BLaER1 treated with 17β-estradiol and CSF1 and Interleukin-3, amounts not matched to agents 10 nM and 100 nM (cell line): ENCODE measurements around the gene ANXA1.

Source experiments
- H3K27ac ChIP-seq, 11 experiments: shearing (Covaris generic); formaldehyde crosslinking; 2 replicates each; pipeline ENCODE4 v1.8.1; 2022
- H3K27me3 ChIP-seq, 11 experiments: shearing (Covaris generic); formaldehyde crosslinking; 2 replicates each; pipeline ENCODE4 v1.8.1; 2022
- H3K36me3 ChIP-seq, 11 experiments: shearing (Covaris generic); formaldehyde crosslinking; 2 replicates each; pipeline ENCODE4 v1.8.1; 2022
- H3K4me1 ChIP-seq, 10 experiments: shearing (Covaris generic); formaldehyde crosslinking; 2 replicates each; pipeline ENCODE4 v1.8.1; 2022
- H3K4me2 ChIP-seq, 11 experiments: shearing (Covaris generic); formaldehyde crosslinking; 2 replicates each; pipeline ENCODE4 v1.8.1; 2022
- H3K4me3 ChIP-seq, 10 experiments: shearing (Covaris generic); formaldehyde crosslinking; 2 replicates each; pipeline ENCODE4 v1.8.1; 2022
- H3K9ac ChIP-seq, 11 experiments: shearing (Covaris generic); formaldehyde crosslinking; 2 replicates each; pipeline ENCODE4 v1.8.1; 2022
- H3K9me3 ChIP-seq, 11 experiments: shearing (Covaris generic); formaldehyde crosslinking; replicated peaks in 1 of 11; 2 replicates each; pipeline ENCODE4 v1.8.1; 2022
- H4K20me1 ChIP-seq, 11 experiments: shearing (Covaris generic); formaldehyde crosslinking; 2 replicates each; pipeline ENCODE4 v1.8.1; 2022
- Cebpa-rat ChIP-seq, 11 experiments: shearing (Covaris generic); IDR thresholded peaks; 2 replicates each; pipeline ENCODE4 v1.8.1; 2022

ANXA1 gene

DNA sequence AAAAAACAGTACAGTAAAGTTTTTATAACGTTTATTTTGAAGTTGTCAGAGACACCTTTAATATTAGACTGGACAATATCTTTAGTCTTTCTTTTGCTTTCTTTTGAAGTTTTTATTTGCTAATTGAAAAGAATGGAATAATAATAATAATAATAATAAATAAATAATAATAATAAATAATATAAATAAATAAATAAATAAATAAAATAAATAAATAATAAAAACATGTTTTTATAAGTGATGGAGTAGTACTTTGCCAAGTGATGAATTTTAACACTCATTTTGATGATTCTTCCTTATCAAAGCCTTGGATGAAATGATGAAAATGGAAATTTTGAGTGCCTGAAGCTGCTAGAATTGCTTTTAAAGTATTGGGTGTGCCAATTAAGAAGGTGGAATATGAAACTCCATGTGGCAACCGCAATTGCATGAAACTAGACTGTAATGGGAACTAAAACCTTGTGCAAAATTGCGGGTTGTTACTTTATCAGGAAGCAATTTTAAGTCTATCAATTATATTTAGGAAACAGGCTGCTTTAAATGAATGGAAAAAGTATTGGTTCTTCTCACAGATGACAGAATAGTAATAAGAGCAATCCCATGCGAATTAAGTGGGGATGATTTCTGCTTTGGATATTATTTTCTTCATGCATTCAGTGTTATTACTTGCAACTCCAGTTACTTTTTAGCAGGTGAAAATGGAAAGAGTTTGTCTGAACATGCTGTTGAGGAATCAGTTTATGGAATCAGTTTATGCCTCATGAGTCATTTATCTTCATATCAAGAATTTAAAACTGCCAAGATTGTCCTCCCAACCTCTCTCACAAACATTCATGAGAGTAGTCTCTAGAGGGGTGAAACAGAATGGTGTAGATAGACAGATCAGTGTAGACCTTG lies 4.6 kb downstream of the ANXA1 start:
- Histone ChIP-seq H3K27me3 (no peaks in the 10 kb centered on the region), H3K27ac (no peak overlapping the region; a peak in 1 of 22 replicates)

DNA sequence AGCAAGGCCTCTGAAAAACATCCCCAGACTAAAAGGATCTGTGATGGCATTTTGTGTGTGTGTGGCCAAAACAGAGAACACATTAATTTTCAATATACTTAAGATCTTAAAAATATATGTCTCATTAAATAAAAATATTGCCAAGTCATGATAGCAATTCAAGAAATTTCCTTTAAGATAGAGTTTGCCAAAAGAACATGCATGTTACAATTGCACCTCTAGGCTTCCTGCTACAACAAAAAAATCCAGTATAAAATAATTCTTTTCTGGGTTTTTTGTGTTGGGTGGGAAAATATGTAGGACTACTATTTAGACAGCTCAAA lies 5.2 kb downstream of the ANXA1 start:
- peaks cover 0 to 9% (median 0%) of the 10 kb centered on the region in 11 experiments; a peak in 4 of 22 replicates for H3K9me3 ChIP-seq
- no peak overlapping the region for H3K9ac ChIP-seq
- peaks cover 0 to 69% (median 0%) of the 10 kb centered on the region in 11 experiments; a peak in 7 of 22 replicates for H4K20me1 ChIP-seq
- peaks cover 0 to 51% (median 31%) of the 10 kb centered on the region in 10 experiments; a peak in 14 of 20 replicates for H3K4me1 ChIP-seq
- TF ChIP-seq Cebpa-rat (IDR thresholded peaks at IDR 0.05) = no peak
- H3K4me2 ChIP-seq = peak overlapping the region in 5 of 11 experiments; percentile 25 to 68 (median 57); a peak in 8 of 22 replicates
- peaks cover 0 to 78% (median 32%) of the 10 kb centered on the region in 11 experiments; a peak in 12 of 22 replicates for H3K36me3 ChIP-seq
- H3K4me3 ChIP-seq = no peak overlapping the region
- no peak overlapping the region; a peak in 1 of 22 replicates for H3K27ac ChIP-seq
- H3K27me3 ChIP-seq = no peaks in the 10 kb centered on the region

More for the DNA sequence above, 4.6 kb downstream of the ANXA1 start:
- peaks cover 0 to 72% (median 26%) of the 10 kb centered on the region in 11 experiments; a peak in 12 of 22 replicates for H3K36me3 ChIP-seq
- H4K20me1 ChIP-seq = peaks cover 0 to 64% (median 0%) of the 10 kb centered on the region in 11 experiments; a peak in 7 of 22 replicates
- H3K9ac ChIP-seq = no peak overlapping the region
- TF ChIP-seq Cebpa-rat (IDR thresholded peaks at IDR 0.05) = no peak
- H3K9me3 ChIP-seq = peaks cover 0 to 9% (median 0%) of the 10 kb centered on the region in 11 experiments; a peak in 4 of 22 replicates
- H3K4me3 ChIP-seq = no peak overlapping the region
- H3K4me1 ChIP-seq = peaks cover 0 to 54% (median 36%) of the 10 kb centered on the region in 10 experiments; a peak in 14 of 20 replicates
- H3K4me2 ChIP-seq = peak overlapping the region in 5 of 11 experiments; percentile 25 to 96 (median 66); a peak in 9 of 22 replicates

DNA sequence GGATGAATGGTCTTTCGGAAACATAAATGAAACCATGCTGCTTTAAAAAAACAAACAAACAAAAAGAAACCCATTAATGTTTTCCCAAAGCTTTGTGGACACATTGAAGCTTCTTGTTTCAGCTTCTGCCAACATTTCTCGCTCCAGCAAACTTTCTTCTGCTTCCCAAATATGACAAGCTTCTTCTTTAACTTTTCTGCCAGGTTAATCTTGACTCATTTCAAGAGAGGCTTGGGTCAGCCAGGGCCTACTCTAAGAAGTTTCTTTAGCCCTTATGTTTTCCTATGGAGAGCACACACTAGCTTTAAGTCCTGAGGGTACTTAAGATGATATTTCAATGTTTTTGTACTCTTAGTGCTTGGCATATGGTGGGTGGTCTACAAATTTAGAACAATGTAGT lies 6.1 kb downstream of the ANXA1 start:
- Histone ChIP-seq H3K36me3 (peaks cover 0 to 87% (median 39%) of the 10 kb centered on the region in 11 experiments; a peak in 13 of 22 replicates), H4K20me1 (peaks cover 0 to 78% (median 0%) of the 10 kb centered on the region in 11 experiments; a peak in 7 of 22 replicates), H3K9ac (0 out of 22 replicates have a peak overlapping the region, but pooled peaks of 1 of the 11 experiments have one; percentile 51), H3K27ac (0 out of 22 replicates have a peak overlapping the region, but pooled peaks of 1 of the 11 experiments have one; percentile 15), H3K27me3 (no peaks in the 10 kb centered on the region), H3K4me3 (no peak overlapping the region), H3K4me2 (peak overlapping the region in 3 of 11 experiments; percentile 3 to 41 (median 30); a peak in 3 of 22 replicates), H3K9me3 (peaks cover 0 to 9% (median 0%) of the 10 kb centered on the region in 11 experiments; a peak in 4 of 22 replicates), H3K4me1 (peaks cover 0 to 51% (median 25%) of the 10 kb centered on the region in 10 experiments; a peak in 14 of 20 replicates)
- TF ChIP-seq Cebpa-rat (IDR thresholded peaks at IDR 0.05) = no peak

DNA sequence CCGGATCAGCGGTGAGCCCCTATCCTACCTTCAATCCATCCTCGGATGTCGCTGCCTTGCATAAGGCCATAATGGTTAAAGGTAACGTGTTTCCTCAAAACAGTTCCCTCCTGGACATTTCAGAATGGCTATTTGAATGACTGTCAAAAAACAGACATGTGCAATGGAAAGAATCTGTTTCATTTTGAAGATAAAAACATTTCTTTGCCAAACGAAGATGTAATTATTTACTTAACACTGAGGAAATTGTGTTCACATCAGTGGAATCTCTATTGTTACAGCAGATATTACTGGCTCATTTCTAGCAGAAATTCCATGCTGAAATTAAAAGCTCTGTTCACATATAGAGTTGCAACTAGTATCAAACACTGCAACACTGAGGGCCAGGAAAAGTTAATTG lies 7.1 kb downstream of the ANXA1 start:
- H3K4me2 ChIP-seq = no peak overlapping the region
- no peak overlapping the region for H3K4me3 ChIP-seq
- H3K27ac ChIP-seq = no peak overlapping the region
- peaks cover 0 to 95% (median 48%) of the 10 kb centered on the region in 11 experiments; a peak in 13 of 22 replicates for H3K36me3 ChIP-seq
- no peak for TF ChIP-seq Cebpa-rat (IDR thresholded peaks at IDR 0.05)
- H4K20me1 ChIP-seq = peaks cover 0 to 78% (median 0%) of the 10 kb centered on the region in 11 experiments; a peak in 7 of 22 replicates
- H3K9ac ChIP-seq = no peak overlapping the region
- peaks cover 0 to 43% (median 20%) of the 10 kb centered on the region in 10 experiments; a peak in 14 of 20 replicates for H3K4me1 ChIP-seq
- peaks cover 0 to 9% (median 0%) of the 10 kb centered on the region in 11 experiments; a peak in 4 of 22 replicates for H3K9me3 ChIP-seq
- H3K27me3 ChIP-seq = no peaks in the 10 kb centered on the region

DNA sequence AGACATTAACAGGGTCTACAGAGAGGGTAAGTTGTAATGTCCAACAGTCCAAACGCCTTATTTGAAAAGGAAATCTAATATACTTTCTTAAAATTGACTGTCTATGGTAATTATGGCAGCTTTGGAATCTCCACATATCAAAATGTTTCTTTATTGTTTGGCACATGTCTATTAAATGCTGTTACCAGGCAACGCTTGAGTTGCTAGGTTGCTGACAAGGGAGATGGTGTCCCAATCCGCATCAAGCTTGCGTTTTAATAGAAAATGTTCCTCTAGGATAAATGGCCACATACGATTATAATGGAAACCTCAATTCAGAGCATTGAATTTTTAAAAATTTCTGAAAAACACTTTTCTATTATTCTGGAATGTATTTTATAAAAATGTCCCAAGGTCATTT lies 9.2 kb downstream of the ANXA1 start:
- no peaks in the 10 kb centered on the region for H3K9me3 ChIP-seq
- no peak for TF ChIP-seq Cebpa-rat (IDR thresholded peaks at IDR 0.05)
- H3K4me3 ChIP-seq = no peak overlapping the region
- H4K20me1 ChIP-seq = peaks cover 0 to 66% (median 0%) of the 10 kb centered on the region in 11 experiments; a peak in 7 of 22 replicates
- H3K9ac ChIP-seq = no peak overlapping the region
- no peak overlapping the region for H3K4me2 ChIP-seq
- no peak overlapping the region for H3K27ac ChIP-seq
- H3K36me3 ChIP-seq = peaks cover 0 to 98% (median 68%) of the 10 kb centered on the region in 11 experiments; a peak in 13 of 22 replicates
- peaks cover 0 to 23% (median 1%) of the 10 kb centered on the region in 10 experiments; a peak in 8 of 20 replicates for H3K4me1 ChIP-seq
- H3K27me3 ChIP-seq = no peaks in the 10 kb centered on the region

DNA sequence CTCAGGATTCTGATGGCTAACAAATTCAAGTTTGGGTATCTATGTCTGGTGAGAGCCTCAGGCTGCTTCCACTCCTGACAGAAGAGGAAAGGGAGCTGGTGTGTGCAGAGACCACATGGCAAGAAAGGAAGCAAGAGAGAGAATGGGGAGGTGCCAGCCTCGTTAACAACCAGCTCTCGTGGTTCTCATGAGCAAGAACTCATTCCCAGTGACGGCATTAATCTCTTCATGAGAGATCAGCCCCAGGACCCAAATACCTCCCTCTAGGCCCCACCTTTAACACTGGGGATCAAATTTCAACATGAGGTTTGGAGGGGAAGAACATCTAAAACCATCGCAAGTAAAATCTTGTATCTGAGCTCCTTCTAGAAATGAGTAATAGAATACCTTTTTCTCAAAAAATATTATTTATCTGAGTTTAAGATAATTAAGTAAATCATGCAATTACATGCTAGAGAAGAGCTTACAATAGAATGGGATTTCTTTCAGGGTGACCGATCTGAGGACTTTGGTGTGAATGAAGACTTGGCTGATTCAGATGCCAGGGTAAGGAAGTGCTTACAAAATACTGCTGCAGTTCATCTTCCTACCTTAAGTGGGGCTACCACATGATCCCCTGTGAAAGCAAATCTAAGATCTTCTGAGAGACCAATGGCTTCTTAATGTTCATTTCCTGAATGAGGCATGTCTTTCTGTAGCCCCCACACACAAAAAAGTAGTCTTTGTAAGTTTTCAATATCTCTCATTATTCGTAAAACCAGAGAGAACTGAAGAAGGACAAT lies 11.5 kb downstream of the ANXA1 start:
- H3K4me1 ChIP-seq = peaks cover 0 to 1% (median 0%) of the 10 kb centered on the region in 10 experiments; a peak in 1 of 20 replicates
- H3K27me3 ChIP-seq = no peaks in the 10 kb centered on the region
- H3K27ac ChIP-seq = no peak overlapping the region
- H4K20me1 ChIP-seq = peaks cover 0 to 62% (median 0%) of the 10 kb centered on the region in 11 experiments; a peak in 6 of 22 replicates
- no peak overlapping the region for H3K4me2 ChIP-seq
- peaks cover 0 to 100% (median 89%) of the 10 kb centered on the region in 11 experiments; a peak in 13 of 22 replicates for H3K36me3 ChIP-seq
- H3K9ac ChIP-seq = no peak overlapping the region
- no peaks in the 10 kb centered on the region for H3K9me3 ChIP-seq
- no peak overlapping the region for H3K4me3 ChIP-seq
- TF ChIP-seq Cebpa-rat (IDR thresholded peaks at IDR 0.05) = no peak

DNA sequence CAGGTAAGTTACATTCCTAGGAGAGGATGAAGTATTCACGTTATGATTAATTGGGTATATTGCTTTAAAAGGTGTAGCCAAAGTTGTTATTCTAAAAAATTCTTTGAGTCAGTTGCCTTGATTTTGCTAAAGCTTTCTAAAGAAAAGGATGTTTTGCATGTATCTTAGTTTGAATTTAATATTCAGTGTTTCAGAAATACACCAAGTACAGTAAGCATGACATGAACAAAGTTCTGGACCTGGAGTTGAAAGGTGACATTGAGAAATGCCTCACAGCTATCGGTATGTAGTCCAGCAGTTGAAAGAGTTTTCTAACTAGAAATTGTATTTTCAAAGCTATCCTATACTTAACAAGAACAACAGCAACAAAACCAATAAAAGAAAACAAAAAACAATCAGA lies 14.2 kb downstream of the ANXA1 start:
- Histone ChIP-seq H3K27me3 (no peaks in the 10 kb centered on the region), H3K4me2 (no peak overlapping the region), H3K4me1 (no peaks in the 10 kb centered on the region), H3K36me3 (peaks cover 0 to 100% (median 80%) of the 10 kb centered on the region in 11 experiments; a peak in 12 of 22 replicates), H3K9me3 (no peaks in the 10 kb centered on the region), H3K4me3 (no peak overlapping the region), H4K20me1 (peaks cover 0 to 44% (median 0%) of the 10 kb centered on the region in 11 experiments; a peak in 4 of 22 replicates), H3K9ac (no peak overlapping the region), H3K27ac (no peak overlapping the region)
- TF ChIP-seq Cebpa-rat (IDR thresholded peaks at IDR 0.05) = no peak

DNA sequence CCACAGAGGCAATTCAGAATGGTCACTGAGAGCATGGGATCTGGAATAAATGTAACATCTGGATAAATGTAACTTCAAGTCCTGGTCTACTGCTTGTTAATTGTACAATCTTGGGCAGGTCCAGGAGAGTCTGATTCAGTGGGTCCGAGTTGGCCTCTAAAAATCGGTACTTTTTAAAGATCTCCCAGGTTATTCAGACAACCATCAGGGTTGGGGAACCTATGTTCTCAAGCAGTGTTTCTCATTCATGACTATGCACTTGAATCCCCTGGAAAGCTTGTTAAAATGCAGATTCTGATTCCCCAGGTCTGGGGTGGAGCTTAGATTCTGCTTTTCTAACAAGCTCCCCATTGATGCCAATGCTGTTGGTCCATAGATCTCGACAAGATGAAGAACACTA lies 14.8 kb downstream of the ANXA1 start:
- no peaks in the 10 kb centered on the region for H3K4me1 ChIP-seq
- peaks cover 0 to 100% (median 74%) of the 10 kb centered on the region in 11 experiments; a peak in 12 of 22 replicates for H3K36me3 ChIP-seq
- H3K9ac ChIP-seq = no peak overlapping the region

More for the DNA sequence above, 14.8 kb downstream of the ANXA1 start:
- H3K27ac ChIP-seq = no peak overlapping the region
- H3K4me2 ChIP-seq = no peak overlapping the region
- H3K9me3 ChIP-seq = no peaks in the 10 kb centered on the region
- no peaks in the 10 kb centered on the region for H3K27me3 ChIP-seq
- no peak for TF ChIP-seq Cebpa-rat (IDR thresholded peaks at IDR 0.05)
- no peak overlapping the region for H3K4me3 ChIP-seq
- H4K20me1 ChIP-seq = peaks cover 0 to 41% (median 0%) of the 10 kb centered on the region in 11 experiments; a peak in 4 of 22 replicates
